SJSA1 (cell line): ENCODE results near the gene SCN2B. TPM values are rescaled to one million over a fixed set of nuclear protein-coding genes. Genes with fewer than 3 reads are reported as not detected.

Experiments
- DNase-seq, 2 experiments: peaks; one replicate each; pipeline ENCODE4 v3.0.0-alpha.2; 2015 to 2020; ENCODE audit warnings: low spot score in 2 of 2, low read depth in 1 of 2
- H3K27ac ChIP-seq: fragments of 250-450 bp; sonication (Bioruptor Pico); 2 replicates; pipeline ENCODE4 v1.5.1; 2020; ENCODE audit warnings: mild to moderate bottlenecking, moderate library complexity
- H3K27me3 ChIP-seq: fragments of 250-450 bp; sonication (Bioruptor Pico); replicated peaks from 2 replicates; pipeline ENCODE4 v1.5.1; 2020; ENCODE audit warnings: mild to moderate bottlenecking, moderate library complexity
- H3K36me3 ChIP-seq: fragments of 250-450 bp; sonication (Bioruptor Pico); 2 replicates; pipeline ENCODE4 v1.5.1; 2020; ENCODE audit warnings: mild to moderate bottlenecking
- H3K4me1 ChIP-seq: fragments of 250-450 bp; sonication (Bioruptor Pico); replicated peaks from 2 replicates; pipeline ENCODE4 v1.6.1; 2021; ENCODE audit warnings: mild to moderate bottlenecking
- H3K4me3 ChIP-seq: fragments of 250-450 bp; sonication (Bioruptor Pico); 2 replicates; pipeline ENCODE4 v1.5.1; 2020; ENCODE audit warnings: mild to moderate bottlenecking
- H3K9me3 ChIP-seq: fragments of 250-450 bp; sonication (Bioruptor Pico); replicated peaks from 2 replicates; pipeline ENCODE4 v1.5.1; 2020; ENCODE audit warnings: mild to moderate bottlenecking
- total RNA-seq: library from RNA; depleted of rRNA; stranded (reverse); fragments of >200 nt; shearing (Covaris generic); gene quantifications from 2 replicates; pipeline ENCODE4 v1.2.3, GENCODE V29; 2014

Gene SCN2B
- total RNA-seq, 1 experiment from 2014 or later, result not detected

GRCh38 chr11:118135796-118136165 is 40.7 kb downstream of the SCN2B start:
- Histone ChIP-seq H3K4me3 (no peak overlapping the region), H3K27me3 (no peaks in the 10 kb centered on the region), H3K4me1 (no peaks in the 10 kb centered on the region), H3K9me3 (no peaks in the 10 kb centered on the region), H3K27ac (no peak overlapping the region), H3K36me3 (no peaks in the 10 kb centered on the region)
- no peak for DNase-seq

- H3K4me3 ChIP-seq, result no peak overlapping the region
- H3K36me3 ChIP-seq, result no peaks in the 10 kb centered on the region
- no peaks in the 10 kb centered on the region for H3K27me3 ChIP-seq
- H3K4me1 ChIP-seq, result no peaks in the 10 kb centered on the region
- DNase-seq, result no peak
- H3K27ac ChIP-seq, result no peak overlapping the region
- H3K9me3 ChIP-seq, result no peaks in the 10 kb centered on the region
Observed at GRCh38 chr11:118135051-118135795, 41.2 kb downstream of the SCN2B start.

- DNase-seq, result no peak
- Histone ChIP-seq H3K4me3 (no peak overlapping the region), H3K27ac (no peak overlapping the region), H3K36me3 (no peaks in the 10 kb centered on the region), H3K9me3 (no peaks in the 10 kb centered on the region), H3K4me1 (no peaks in the 10 kb centered on the region), H3K27me3 (no peaks in the 10 kb centered on the region)
Observed at GRCh38 chr11:118133816-118134215, 42.6 kb downstream of the SCN2B start.

GRCh38 chr11:118132385-118133151 is 43.9 kb downstream of the SCN2B start:
- Histone ChIP-seq H3K27ac (no peak overlapping the region), H3K36me3 (no peaks in the 10 kb centered on the region), H3K4me3 (no peak overlapping the region), H3K4me1 (no peaks in the 10 kb centered on the region), H3K27me3 (no peaks in the 10 kb centered on the region), H3K9me3 (no peaks in the 10 kb centered on the region)
- DNase-seq, result no peak

- no peaks in the 10 kb centered on the region for H3K36me3 ChIP-seq
- H3K27me3 ChIP-seq, result no peaks in the 10 kb centered on the region
- no peak for DNase-seq
- no peaks in the 10 kb centered on the region for H3K4me1 ChIP-seq
- no peaks in the 10 kb centered on the region for H3K9me3 ChIP-seq
- H3K4me3 ChIP-seq, result no peak overlapping the region
- no peak overlapping the region for H3K27ac ChIP-seq
Observed at GRCh38 chr11:118129471-118130172, 46.8 kb downstream of the SCN2B start.

GRCh38 chr11:118128721-118129470 is 47.5 kb downstream of the SCN2B start:
- Histone ChIP-seq H3K9me3 (no peaks in the 10 kb centered on the region), H3K4me3 (no peak overlapping the region), H3K27me3 (no peaks in the 10 kb centered on the region), H3K36me3 (no peaks in the 10 kb centered on the region), H3K27ac (no peak overlapping the region), H3K4me1 (no peaks in the 10 kb centered on the region)
- no peak for DNase-seq

- no peak for DNase-seq
- H3K4me1 ChIP-seq, result no peaks in the 10 kb centered on the region
- no peaks in the 10 kb centered on the region for H3K27me3 ChIP-seq
- H3K27ac ChIP-seq, result no peak overlapping the region
- H3K36me3 ChIP-seq, result no peaks in the 10 kb centered on the region
- H3K9me3 ChIP-seq, result no peaks in the 10 kb centered on the region
- H3K4me3 ChIP-seq, result no peak overlapping the region
Observed at GRCh38 chr11:118128310-118128709, 48.1 kb downstream of the SCN2B start.

- no peak for DNase-seq
- H3K4me1 ChIP-seq, result no peaks in the 10 kb centered on the region
Observed at GRCh38 chr11:118126082-118126838, 50.2 kb downstream of the SCN2B start.

GRCh38 chr11:118124929-118125535 is 51.4 kb downstream of the SCN2B start:
- Histone ChIP-seq H3K4me1 (no peaks in the 10 kb centered on the region), H3K36me3 (no peaks in the 10 kb centered on the region), H3K27ac (no peak overlapping the region), H3K9me3 (no peaks in the 10 kb centered on the region), H3K27me3 (no peaks in the 10 kb centered on the region), H3K4me3 (no peak overlapping the region)
- DNase-seq, result no peak

More at GRCh38 chr11:118126082-118126838, 50.2 kb downstream of the SCN2B start:
- Histone ChIP-seq H3K9me3 (no peaks in the 10 kb centered on the region), H3K27ac (no peak overlapping the region), H3K4me3 (no peak overlapping the region), H3K27me3 (no peaks in the 10 kb centered on the region), H3K36me3 (no peaks in the 10 kb centered on the region)

- Histone ChIP-seq H3K9me3 (no peaks in the 10 kb centered on the region), H3K27ac (no peak overlapping the region), H3K4me1 (no peaks in the 10 kb centered on the region), H3K27me3 (no peaks in the 10 kb centered on the region), H3K4me3 (no peak overlapping the region), H3K36me3 (no peaks in the 10 kb centered on the region)
- DNase-seq, result no peak
Observed at GRCh38 chr11:118120793-118121192, 55.6 kb downstream of the SCN2B start.

- Histone ChIP-seq H3K4me1 (no peaks in the 10 kb centered on the region), H3K9me3 (no peaks in the 10 kb centered on the region), H3K4me3 (no peak overlapping the region), H3K27ac (no peak overlapping the region), H3K27me3 (no peaks in the 10 kb centered on the region), H3K36me3 (no peaks in the 10 kb centered on the region)
- DNase-seq, result no peak
Observed at GRCh38 chr11:118117790-118118601, 58.4 kb downstream of the SCN2B start.

GRCh38 chr11:118115048-118115447 is 61.4 kb downstream of the SCN2B start:
- no peak overlapping the region for H3K4me3 ChIP-seq
- H3K4me1 ChIP-seq, result no peaks in the 10 kb centered on the region
- no peaks in the 10 kb centered on the region for H3K9me3 ChIP-seq
- no peak overlapping the region for H3K27ac ChIP-seq
- H3K36me3 ChIP-seq, result no peaks in the 10 kb centered on the region
- DNase-seq, result no peak
- H3K27me3 ChIP-seq, result no peaks in the 10 kb centered on the region
